H1 (cell line): Measurements from ENCODE around the gene PPM1G. TPM values are rescaled to one million over a fixed set of nuclear protein-coding genes. Genes with fewer than 3 reads are reported as not detected.
A peak's percentile ranks its signal among the peaks of the same experiment; 100 is the strongest.

Source experiments
- BRCA1 ChIP-seq: IDR thresholded peaks from 2 replicates; pipeline ENCODE4 v1.6.1; 2012; ENCODE audit warnings: low read depth, low read length, improper control_type of control experiment
- CHD2 ChIP-seq: IDR thresholded peaks from 2 replicates; pipeline ENCODE4 v1.6.1; 2012; ENCODE audit warnings: low read length, improper control_type of control experiment
- CHD7 ChIP-seq: fragments of 300-600 bp; sonication (generic); IDR thresholded peaks from 2 replicates; pipeline ENCODE4 v1.7.1; 2012; ENCODE audit warnings: low read length, moderate library complexity, mild to moderate bottlenecking, inconsistent platforms; ENCODE audit not compliant: insufficient replicate concordance
- NANOG ChIP-seq: IDR thresholded peaks from 2 replicates; pipeline ENCODE4 v1.6.1; 2011; ENCODE audit warnings: low read length, low read depth, mild to moderate bottlenecking, inconsistent platforms; ENCODE audit not compliant: insufficient read depth, poor library complexity, severe bottlenecking
- RAD21 ChIP-seq, 2 experiments: IDR thresholded peaks in 1 of 2; conservative IDR thresholded peaks in 1 of 2; 2 replicates each; pipeline ENCODE4 v1.6.1; 2011; ENCODE audit warnings: low read depth in 2 of 2, low read length in 2 of 2, improper control_type of control experiment in 1 of 2, inconsistent platforms in 1 of 2, mild to moderate bottlenecking in 1 of 2, moderate library complexity in 1 of 2
- RBBP5 ChIP-seq: IDR thresholded peaks from 2 replicates; pipeline ENCODE4 v1.7.1; 2012; ENCODE audit warnings: low read depth, mild to moderate bottlenecking, inconsistent platforms, low read length, moderate library complexity, borderline replicate concordance
- RFX5 ChIP-seq: IDR thresholded peaks from 2 replicates; pipeline ENCODE4 v1.6.1; 2011; ENCODE audit warnings: low read depth, low read length, improper control_type of control experiment, borderline replicate concordance
- polyA plus RNA-seq, 7 experiments: library from polyadenylated mRNA; depleted of rRNA in 3 of 7; stranded (reverse) in 5 of 7; unstranded in 2 of 7; fragments of >200 nt in 5 of 7; fragments of 200-250 nt in 2 of 7; gene quantifications; 1 replicate in 5 of 7; 2 replicates in 1 of 7; 4 replicates in 1 of 7; pipeline versions ENCODE4 v1.2.1 to v1.2.3, GENCODE V29; 2011 to 2013; ENCODE audit warnings: missing spikeins in 2 of 7, mixed read lengths in 2 of 7
- total RNA-seq: library from RNA; stranded (reverse); fragmentation: NEBNext Ultra II Directional; extraction: Animal tissue kit (Norgen Biotek cat#: 25700); gene quantifications from 2 replicates; pipeline ENCODE4 v1.2.1, GENCODE V29; 2021
- TF ChIP-seq, protein P1 (sequence below): IDR thresholded peaks from 2 replicates; pipeline ENCODE4 v1.6.1; 2012; ENCODE audit warnings: inconsistent platforms

The PPM1G gene
- total and polyA plus RNA-seq, 2 of the 8 experiments (the other 6 are each of a cell fraction or from before 2014, with no cell fraction given), result 73.3 to 203 TPM

GRCh38 chr2:27380626-27381545, 28.5 kb downstream of the PPM1G start, which contains the start of gene ZNF513 (continued):
- no peak for TF ChIP-seq CHD7
- no peak for TF ChIP-seq RFX5
- TF ChIP-seq RBBP5, result no peak
- peak; percentile 52 for TF ChIP-seq NANOG
- TF ChIP-seq CHD2, result peak; percentile 70; the same call in 1 of the 2 replicates
- TF ChIP-seq, protein P1, sequence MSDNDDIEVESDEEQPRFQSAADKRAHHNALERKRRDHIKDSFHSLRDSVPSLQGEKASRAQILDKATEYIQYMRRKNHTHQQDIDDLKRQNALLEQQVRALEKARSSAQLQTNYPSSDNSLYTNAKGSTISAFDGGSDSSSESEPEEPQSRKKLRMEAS, result 0 out of 2 replicates have a peak, but pooled peaks have one; percentile 41
- peak in 1 of 2 experiments; percentile 5; a peak in 1 of 4 replicates for TF ChIP-seq RAD21 (IDR thresholded peaks at IDR 0.05 in 1 of 2, conservative IDR thresholded peaks at IDR 0.05 in 1 of 2; ENCODE audit: low read depth in 2 of 2, low read length in 2 of 2)
- no peak for TF ChIP-seq BRCA1
